Stimulated activated naive CD8-positive, alpha-beta T cell treated with anti-CD3 and anti-CD28 coated beads, Interleukin-15, amount 100 ng/mL, for 72 hours (primary cell): ENCODE measurements around the gene ABI3BP.

Experiments used
- ATAC-seq: fragments of 150-1000 bp; cut with Tn5 transposase; 2 replicates; pipeline ENCODE4 v1.10.0; 2021; ENCODE audit warnings: mild to moderate bottlenecking, moderate library complexity
- DNase-seq, 2 donors: peaks; one replicate each; pipeline ENCODE4 v3.0.0; 2021 to 2022
- H3K27ac Mint-ChIP-seq, 2 donors: one replicate each; pipeline ENCODE4 v1.8.0; 2022; ENCODE audit warnings: mild to moderate bottlenecking in 2 of 2, mixed read lengths in 2 of 2, moderate library complexity in 2 of 2
- H3K27me3 Mint-ChIP-seq: one replicate; pipeline ENCODE4 v1.8.0; 2022; ENCODE audit warnings: mixed read lengths
- H3K4me1 Mint-ChIP-seq: one replicate; pipeline ENCODE4 v1.8.0; 2022; ENCODE audit warnings: mild to moderate bottlenecking, mixed read lengths
- H3K4me3 Mint-ChIP-seq, 2 donors: one replicate each; pipeline ENCODE4 v1.8.0; 2022; ENCODE audit warnings: mild to moderate bottlenecking in 2 of 2, mixed read lengths in 2 of 2, moderate library complexity in 1 of 2
- H3K9me3 Mint-ChIP-seq, 2 donors: one replicate each; pipeline ENCODE4 v1.8.0; 2022; ENCODE audit warnings: mixed read lengths in 2 of 2

Gene ABI3BP

DNA sequence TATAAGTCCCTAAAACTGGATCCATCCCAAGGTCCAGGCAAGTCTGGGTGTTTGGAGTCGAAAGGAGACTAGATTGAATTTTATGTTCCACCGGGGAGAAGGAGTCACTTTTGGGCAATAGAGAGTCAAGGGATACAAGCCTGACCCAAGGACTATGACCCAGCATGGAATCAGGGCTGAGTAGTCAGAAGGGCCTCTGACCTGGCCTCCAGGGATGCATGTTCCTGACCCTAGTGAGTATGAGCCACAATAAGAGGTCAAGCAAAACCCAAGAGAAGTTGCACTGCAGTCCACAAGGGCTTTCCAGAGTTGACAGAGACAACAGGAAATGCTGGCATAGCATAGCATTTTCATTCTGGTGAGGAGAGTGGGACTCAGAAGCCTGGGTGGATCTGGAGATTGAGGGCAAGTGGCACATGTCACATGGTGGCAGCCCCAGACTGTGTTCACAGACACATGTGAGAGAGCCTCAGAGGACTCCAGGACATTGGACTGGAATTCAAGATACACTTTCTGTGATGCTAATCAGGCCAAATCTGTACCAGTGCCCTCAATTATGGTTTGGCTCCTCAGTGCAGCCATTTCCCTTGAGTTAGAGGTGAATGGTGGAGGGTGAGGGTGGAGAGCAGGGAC, 217.0 kb downstream of the ABI3BP start:
- DNase-seq = no peak
- no peaks in the 10 kb centered on the region for H3K9me3 Mint-ChIP-seq
- H3K27me3 Mint-ChIP-seq = no peaks in the 10 kb centered on the region
- peak; percentile 33 for ATAC-seq
- H3K27ac Mint-ChIP-seq = peak overlapping the region in 1 of 2 donors; percentile 28
- H3K4me3 Mint-ChIP-seq = no peak overlapping the region
- no peaks in the 10 kb centered on the region for H3K4me1 Mint-ChIP-seq

GRCh38 chr3:100775669-100776068, 217.6 kb downstream of the ABI3BP start:
- H3K27ac Mint-ChIP-seq = no peak overlapping the region

DNA sequence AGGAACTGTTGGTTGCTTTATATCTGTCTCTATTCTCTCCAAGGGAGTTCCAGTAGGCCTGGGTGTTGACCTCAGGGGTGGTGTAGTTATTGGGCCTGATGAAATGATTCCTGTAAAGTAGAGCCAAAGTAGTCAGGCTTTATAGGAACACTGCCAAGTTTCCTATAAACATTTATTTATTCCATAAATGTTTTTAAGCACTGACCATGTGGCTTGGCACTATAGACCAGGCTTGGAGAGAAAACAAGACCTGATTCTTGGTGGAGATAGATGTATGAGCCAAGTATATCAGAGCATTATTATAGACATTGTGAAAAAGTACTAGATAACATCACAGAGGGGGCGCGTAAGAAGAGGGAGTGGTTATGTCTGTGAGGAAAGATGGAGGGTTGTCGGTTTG, 218.0 kb downstream of the ABI3BP start:
- no peaks in the 10 kb centered on the region for H3K4me1 Mint-ChIP-seq

More at GRCh38 chr3:100775669-100776068, 217.6 kb downstream of the ABI3BP start:
- Mint-ChIP-seq H3K9me3 (no peaks in the 10 kb centered on the region), H3K27me3 (no peaks in the 10 kb centered on the region), H3K4me1 (no peaks in the 10 kb centered on the region), H3K4me3 (no peak overlapping the region)
- DNase-seq (no peak), ATAC-seq (no peak)

GRCh38 chr3:100769693-100770092, 223.5 kb downstream of the ABI3BP start:
- Mint-ChIP-seq H3K4me3 (no peak overlapping the region), H3K27me3 (no peaks in the 10 kb centered on the region), H3K27ac (no peak overlapping the region), H3K9me3 (no peaks in the 10 kb centered on the region), H3K4me1 (peaks cover 11% of the 10 kb centered on the region)
- DNase-seq (no peak), ATAC-seq (no peak)

More for the DNA sequence above, 218.0 kb downstream of the ABI3BP start:
- ATAC-seq (no peak), DNase-seq (no peak)
- Mint-ChIP-seq H3K27ac (no peak overlapping the region), H3K27me3 (no peaks in the 10 kb centered on the region), H3K4me3 (no peak overlapping the region), H3K9me3 (no peaks in the 10 kb centered on the region)

GRCh38 chr3:100766069-100766468, 227.2 kb downstream of the ABI3BP start:
- Mint-ChIP-seq H3K9me3 (no peaks in the 10 kb centered on the region), H3K4me1 (peaks cover 15% of the 10 kb centered on the region), H3K27me3 (no peaks in the 10 kb centered on the region), H3K27ac (no peak overlapping the region), H3K4me3 (no peak overlapping the region)
- no peak for DNase-seq
- ATAC-seq = peak; percentile 71

DNA sequence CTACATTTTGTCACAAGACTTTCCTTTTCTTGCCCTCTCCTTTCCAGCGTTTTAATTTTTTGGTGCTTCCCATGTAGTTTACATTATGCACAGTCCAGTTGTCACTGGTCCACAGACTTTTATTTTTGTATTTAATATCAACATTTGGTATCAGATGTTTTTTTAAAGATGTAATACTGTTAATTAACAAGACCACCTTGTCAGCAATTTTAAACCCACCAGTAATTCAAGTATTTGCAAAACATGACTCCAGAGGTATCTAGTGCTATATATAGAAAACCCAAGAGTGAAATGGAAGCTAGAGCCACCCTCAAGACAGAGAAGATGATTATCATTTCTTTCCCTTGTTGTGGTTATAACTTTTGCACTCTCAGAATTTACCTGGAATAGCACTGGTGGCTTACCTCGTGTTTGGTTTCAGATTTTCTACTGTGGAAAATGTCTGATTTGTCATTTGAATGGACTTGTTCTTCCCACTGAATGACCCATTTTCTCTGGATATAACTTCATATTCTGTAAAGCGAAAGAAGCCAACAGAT, 227.7 kb downstream of the ABI3BP start:
- H3K27ac Mint-ChIP-seq = no peak overlapping the region
- no peaks in the 10 kb centered on the region for H3K9me3 Mint-ChIP-seq
- DNase-seq (no peak), ATAC-seq (no peak)
- H3K4me3 Mint-ChIP-seq = no peak overlapping the region
- peaks cover 20% of the 10 kb centered on the region for H3K4me1 Mint-ChIP-seq
- no peaks in the 10 kb centered on the region for H3K27me3 Mint-ChIP-seq

DNA sequence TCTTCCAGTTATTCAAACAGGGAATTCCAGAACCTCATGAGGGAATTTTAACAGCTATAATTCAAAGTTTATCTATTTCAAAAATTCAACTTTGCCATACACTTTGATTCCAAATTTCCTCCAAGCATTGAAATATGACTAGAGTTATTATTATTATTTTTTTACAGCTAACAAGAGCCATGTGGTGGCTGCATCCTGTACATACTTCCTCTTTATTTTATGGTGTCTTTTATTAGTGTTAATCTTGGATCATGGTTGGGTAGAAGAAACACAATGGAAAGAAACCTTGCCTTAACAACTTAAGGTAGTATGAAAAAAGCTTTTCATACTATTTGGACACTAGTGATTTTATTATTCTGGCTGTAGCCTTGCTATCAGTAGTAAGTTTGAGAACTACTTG, 231.3 kb downstream of the ABI3BP start:
- ATAC-seq (no peak), DNase-seq (no peak)
- Mint-ChIP-seq H3K9me3 (no peaks in the 10 kb centered on the region), H3K27me3 (no peaks in the 10 kb centered on the region), H3K4me3 (no peak overlapping the region), H3K4me1 (peaks cover 20% of the 10 kb centered on the region), H3K27ac (no peak overlapping the region)

DNA sequence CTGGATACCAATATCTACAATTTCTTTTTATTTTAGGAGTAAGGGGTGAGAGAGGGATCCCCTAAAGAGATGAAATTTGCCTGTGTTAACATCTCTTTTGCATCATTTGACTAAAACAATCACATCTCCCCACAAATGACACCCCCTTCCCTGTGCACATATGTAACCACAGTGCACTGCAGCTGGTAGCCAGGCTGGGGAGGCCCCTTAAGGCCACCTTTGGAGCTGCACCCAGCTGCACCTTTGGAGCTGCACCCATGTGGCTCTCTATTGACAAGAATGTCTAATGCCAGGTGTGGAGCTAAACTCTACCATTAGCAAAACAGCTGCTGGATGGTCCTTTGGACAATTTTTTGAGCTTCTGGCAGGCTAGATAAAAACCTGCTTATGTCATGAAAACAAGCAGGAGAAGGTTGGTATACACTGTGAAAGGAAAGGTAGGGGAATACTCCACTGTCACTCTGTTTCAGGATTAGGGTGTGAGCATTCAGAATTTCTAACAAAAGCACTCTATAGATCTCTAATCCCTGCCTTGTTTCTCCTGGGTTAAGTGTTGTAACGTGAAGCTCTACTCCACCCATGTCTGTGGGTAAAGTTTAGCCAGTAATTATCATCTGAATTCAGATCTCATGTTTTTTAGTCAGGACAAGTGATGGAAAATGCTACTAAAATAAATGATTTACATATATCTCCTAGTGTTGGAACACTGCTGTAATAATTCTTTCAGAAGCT, 231.8 kb downstream of the ABI3BP start:
- Mint-ChIP-seq H3K4me3 (no peak overlapping the region), H3K9me3 (no peaks in the 10 kb centered on the region), H3K4me1 (peaks cover 20% of the 10 kb centered on the region), H3K27ac (no peak overlapping the region), H3K27me3 (no peaks in the 10 kb centered on the region)
- ATAC-seq (peak; percentile 79), DNase-seq (no peak)

DNA sequence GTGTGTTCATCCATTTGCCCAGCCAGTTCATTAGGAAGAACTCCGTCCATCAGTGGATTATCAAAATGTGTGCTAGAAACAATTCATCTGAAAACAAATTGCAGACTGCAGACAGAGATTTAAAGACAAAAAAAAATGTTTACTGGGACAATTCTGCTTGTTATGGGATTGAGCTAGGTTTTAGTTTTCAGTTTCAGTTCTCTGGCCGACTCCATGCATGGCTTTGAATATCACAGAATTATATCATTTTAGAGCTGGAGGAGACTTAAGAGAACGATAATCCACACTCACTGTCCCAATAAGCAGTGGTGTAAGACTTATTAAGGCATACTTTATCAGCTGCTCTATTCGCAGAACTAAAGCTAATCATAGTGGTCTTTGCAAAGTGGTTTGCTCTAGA, 232.8 kb downstream of the ABI3BP start:
- no peak for ATAC-seq
- Mint-ChIP-seq H3K4me1 (peaks cover 12% of the 10 kb centered on the region), H3K27me3 (no peaks in the 10 kb centered on the region), H3K9me3 (no peaks in the 10 kb centered on the region), H3K27ac (peak overlapping the region in 1 of 2 donors; percentile 20), H3K4me3 (no peak overlapping the region)
- no peak for DNase-seq

GRCh38 chr3:100759950-100760349, 233.3 kb downstream of the ABI3BP start:
- Mint-ChIP-seq H3K27ac (no peak overlapping the region), H3K4me3 (no peak overlapping the region), H3K4me1 (peaks cover 9% of the 10 kb centered on the region), H3K27me3 (no peaks in the 10 kb centered on the region), H3K9me3 (no peaks in the 10 kb centered on the region)
- ATAC-seq = no peak
- no peak for DNase-seq

DNA sequence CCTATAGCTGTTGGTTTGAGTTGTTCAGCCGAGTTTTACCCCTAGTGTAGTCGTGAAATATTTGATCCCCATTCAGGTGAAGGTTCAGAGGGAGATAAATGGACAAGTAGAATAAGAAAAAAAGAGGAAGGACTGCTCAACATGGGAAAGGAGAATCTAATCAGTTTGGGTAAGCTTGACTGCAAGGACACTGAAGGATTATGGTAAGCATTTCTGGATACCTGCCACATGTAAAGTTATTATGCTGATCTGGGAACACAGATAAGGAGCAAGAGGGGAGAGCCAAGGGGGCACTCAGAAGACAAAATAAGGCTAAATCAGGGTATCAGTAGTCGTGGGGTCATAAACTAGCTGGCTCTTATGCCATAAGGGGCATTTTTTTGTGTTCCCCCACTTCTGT, 234.1 kb downstream of the ABI3BP start:
- H3K4me3 Mint-ChIP-seq = no peak overlapping the region
- H3K9me3 Mint-ChIP-seq = no peaks in the 10 kb centered on the region
- H3K27ac Mint-ChIP-seq = no peak overlapping the region
- H3K27me3 Mint-ChIP-seq = no peaks in the 10 kb centered on the region
- peaks cover 9% of the 10 kb centered on the region for H3K4me1 Mint-ChIP-seq
- no peak for DNase-seq
- ATAC-seq = no peak

DNA sequence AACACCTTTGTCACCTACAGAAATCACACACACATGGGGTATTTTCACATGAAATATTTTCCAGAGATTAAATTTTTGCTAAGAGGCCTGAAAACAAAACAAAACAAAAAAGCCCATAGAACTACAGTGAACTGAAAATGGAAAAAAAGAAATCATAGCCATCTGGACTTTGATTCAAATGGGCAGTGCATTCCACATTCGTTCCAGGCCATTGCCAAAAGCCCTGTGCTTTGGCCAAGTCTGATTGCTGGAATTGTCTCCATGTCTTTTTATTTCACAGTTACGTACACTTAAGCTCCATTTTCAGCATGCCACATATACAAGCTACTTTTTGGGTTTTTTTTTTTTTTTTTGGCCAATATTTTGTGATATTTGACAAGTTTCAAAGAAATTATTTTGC, 236.8 kb downstream of the ABI3BP start:
- Mint-ChIP-seq H3K27ac (no peak overlapping the region), H3K27me3 (no peaks in the 10 kb centered on the region)
- no peak for ATAC-seq

GRCh38 chr3:100754563-100755334, 238.5 kb downstream of the ABI3BP start:
- Mint-ChIP-seq H3K27me3 (no peaks in the 10 kb centered on the region), H3K4me3 (no peak overlapping the region), H3K9me3 (no peaks in the 10 kb centered on the region), H3K27ac (no peak overlapping the region), H3K4me1 (no peaks in the 10 kb centered on the region)
- ATAC-seq = no peak
- DNase-seq = no peak

More for the DNA sequence above, 236.8 kb downstream of the ABI3BP start:
- Mint-ChIP-seq H3K9me3 (no peaks in the 10 kb centered on the region), H3K4me3 (no peak overlapping the region), H3K4me1 (peaks cover 9% of the 10 kb centered on the region)
- DNase-seq = no peak

DNA sequence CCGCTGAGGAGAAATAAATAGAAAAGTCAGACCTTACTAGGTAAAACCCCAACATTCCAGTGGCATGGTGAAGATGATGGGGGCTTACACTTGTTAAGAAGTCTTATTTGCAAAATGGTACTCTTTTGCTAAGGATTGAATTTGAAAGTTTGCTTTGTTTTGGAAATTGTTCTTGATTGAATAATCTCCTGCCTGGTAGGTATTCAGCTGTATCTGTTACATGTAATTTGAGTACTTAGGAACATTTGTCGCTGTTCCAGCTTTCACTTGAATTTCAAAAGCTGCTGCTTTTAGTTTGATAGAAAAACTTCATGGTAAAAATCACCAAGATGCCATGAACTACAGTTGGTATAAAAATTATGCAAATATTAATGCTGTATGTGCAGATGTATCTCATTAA, 239.4 kb downstream of the ABI3BP start:
- no peak for DNase-seq
- H3K27me3 Mint-ChIP-seq = no peaks in the 10 kb centered on the region
- H3K4me3 Mint-ChIP-seq = no peak overlapping the region
- H3K9me3 Mint-ChIP-seq = no peaks in the 10 kb centered on the region
- H3K4me1 Mint-ChIP-seq = no peaks in the 10 kb centered on the region
- no peak for ATAC-seq
- H3K27ac Mint-ChIP-seq = no peak overlapping the region

GRCh38 chr3:100748967-100749366, 244.3 kb downstream of the ABI3BP start:
- Mint-ChIP-seq H3K4me3 (no peak overlapping the region), H3K27ac (no peak overlapping the region)
- ATAC-seq = no peak

DNA sequence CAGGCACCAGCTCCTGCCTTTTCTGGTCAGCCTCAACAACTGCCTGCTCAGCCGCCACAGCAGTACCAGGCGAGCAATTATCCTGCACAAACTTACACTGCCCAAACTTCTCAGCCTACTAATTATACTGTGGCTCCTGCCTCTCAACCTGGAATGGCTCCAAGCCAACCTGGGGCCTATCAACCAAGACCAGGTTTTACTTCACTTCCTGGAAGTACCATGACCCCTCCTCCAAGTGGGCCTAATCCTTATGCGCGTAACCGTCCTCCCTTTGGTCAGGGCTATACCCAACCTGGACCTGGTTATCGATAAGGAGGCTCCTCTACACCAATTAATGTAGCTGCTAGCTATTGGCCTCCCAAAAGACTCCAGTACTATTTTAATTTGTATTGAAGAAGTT, 245.0 kb downstream of the ABI3BP start:
- H3K4me3 Mint-ChIP-seq = no peak overlapping the region
- no peaks in the 10 kb centered on the region for H3K9me3 Mint-ChIP-seq
- ATAC-seq (no peak), DNase-seq (no peak)
- peak overlapping the region in 1 of 2 donors; percentile 36 for H3K27ac Mint-ChIP-seq
- no peaks in the 10 kb centered on the region for H3K4me1 Mint-ChIP-seq
- H3K27me3 Mint-ChIP-seq = no peaks in the 10 kb centered on the region

More at GRCh38 chr3:100748967-100749366, 244.3 kb downstream of the ABI3BP start:
- H3K9me3 Mint-ChIP-seq = no peaks in the 10 kb centered on the region
- no peak for DNase-seq
- H3K4me1 Mint-ChIP-seq = no peaks in the 10 kb centered on the region
- no peaks in the 10 kb centered on the region for H3K27me3 Mint-ChIP-seq
